GM21528 (cell line): ENCODE results near the gene PCDH19.
"Not testable (repeated sequence)": the region's sequence is repeated elsewhere in the genome, so short reads cannot be mapped to it uniquely, and the experiment has no call there.

ENCODE experiments used
- ATAC-seq: cut with Tn5 transposase; IDR thresholded peaks from one replicate; pipeline ENCODE4 v1.9.1; 2021; ENCODE audit warnings: mild to moderate bottlenecking, moderate library complexity; ENCODE audit not compliant: unreplicated experiment, low FRiP score

The PCDH19 gene, protein sequence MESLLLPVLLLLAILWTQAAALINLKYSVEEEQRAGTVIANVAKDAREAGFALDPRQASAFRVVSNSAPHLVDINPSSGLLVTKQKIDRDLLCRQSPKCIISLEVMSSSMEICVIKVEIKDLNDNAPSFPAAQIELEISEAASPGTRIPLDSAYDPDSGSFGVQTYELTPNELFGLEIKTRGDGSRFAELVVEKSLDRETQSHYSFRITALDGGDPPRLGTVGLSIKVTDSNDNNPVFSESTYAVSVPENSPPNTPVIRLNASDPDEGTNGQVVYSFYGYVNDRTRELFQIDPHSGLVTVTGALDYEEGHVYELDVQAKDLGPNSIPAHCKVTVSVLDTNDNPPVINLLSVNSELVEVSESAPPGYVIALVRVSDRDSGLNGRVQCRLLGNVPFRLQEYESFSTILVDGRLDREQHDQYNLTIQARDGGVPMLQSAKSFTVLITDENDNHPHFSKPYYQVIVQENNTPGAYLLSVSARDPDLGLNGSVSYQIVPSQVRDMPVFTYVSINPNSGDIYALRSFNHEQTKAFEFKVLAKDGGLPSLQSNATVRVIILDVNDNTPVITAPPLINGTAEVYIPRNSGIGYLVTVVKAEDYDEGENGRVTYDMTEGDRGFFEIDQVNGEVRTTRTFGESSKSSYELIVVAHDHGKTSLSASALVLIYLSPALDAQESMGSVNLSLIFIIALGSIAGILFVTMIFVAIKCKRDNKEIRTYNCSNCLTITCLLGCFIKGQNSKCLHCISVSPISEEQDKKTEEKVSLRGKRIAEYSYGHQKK (N-terminal part only)

DNA sequence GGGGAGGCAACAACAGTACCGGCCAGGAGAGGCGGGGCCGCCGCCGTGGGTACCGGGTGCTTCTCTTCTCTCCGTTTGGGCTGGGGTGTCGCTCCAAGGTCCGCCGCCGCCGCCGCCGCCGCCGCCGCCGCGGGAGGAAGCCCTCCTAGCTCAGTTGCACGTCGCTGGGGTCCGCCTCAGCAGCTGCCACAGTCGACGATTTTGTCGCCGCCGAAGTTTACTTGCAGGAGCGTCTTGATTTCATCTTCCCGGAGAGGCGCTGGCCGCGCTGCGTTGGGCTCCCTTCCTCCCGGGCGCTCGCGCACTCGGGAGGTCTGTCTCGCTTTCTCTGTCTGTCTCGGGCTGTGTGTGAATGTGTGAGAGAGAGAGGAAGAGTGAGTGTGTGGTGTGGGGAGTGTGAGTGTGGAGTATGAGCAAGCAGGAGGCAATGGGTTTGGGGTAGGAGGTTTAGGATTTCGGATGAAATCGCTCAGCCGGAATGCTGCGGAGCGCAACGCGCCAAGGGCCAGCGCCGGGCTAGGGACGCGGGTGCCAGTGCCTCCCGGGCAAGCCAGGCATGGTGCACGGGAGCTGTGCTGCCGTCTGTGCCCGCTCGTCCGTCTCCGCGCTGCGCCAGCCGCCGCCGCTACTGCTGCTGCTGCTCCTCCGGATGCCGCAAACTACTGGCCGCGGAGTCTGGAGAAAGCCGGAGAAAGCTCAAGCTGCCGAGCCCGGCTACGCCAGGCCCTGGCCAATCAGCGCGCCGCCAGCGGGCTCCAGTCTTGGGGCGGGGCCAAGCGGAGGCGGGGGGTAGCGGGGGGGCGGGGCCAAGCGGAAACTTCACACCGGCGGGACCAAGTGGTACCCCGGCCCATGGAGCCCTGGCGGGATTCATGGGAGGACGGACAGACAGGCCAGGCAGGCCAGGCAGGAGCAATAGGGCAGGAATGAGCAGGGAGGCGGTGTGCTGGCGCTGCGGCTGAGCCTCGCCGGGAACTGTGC, at the start of gene PCDH19:
Gene PCDH19, minus strand, starts transcription at position 664 of the 981 bp plus-strand sequence. CDS start 1,676 bp downstream, outside the sequence.
- no peak for ATAC-seq

DNA sequence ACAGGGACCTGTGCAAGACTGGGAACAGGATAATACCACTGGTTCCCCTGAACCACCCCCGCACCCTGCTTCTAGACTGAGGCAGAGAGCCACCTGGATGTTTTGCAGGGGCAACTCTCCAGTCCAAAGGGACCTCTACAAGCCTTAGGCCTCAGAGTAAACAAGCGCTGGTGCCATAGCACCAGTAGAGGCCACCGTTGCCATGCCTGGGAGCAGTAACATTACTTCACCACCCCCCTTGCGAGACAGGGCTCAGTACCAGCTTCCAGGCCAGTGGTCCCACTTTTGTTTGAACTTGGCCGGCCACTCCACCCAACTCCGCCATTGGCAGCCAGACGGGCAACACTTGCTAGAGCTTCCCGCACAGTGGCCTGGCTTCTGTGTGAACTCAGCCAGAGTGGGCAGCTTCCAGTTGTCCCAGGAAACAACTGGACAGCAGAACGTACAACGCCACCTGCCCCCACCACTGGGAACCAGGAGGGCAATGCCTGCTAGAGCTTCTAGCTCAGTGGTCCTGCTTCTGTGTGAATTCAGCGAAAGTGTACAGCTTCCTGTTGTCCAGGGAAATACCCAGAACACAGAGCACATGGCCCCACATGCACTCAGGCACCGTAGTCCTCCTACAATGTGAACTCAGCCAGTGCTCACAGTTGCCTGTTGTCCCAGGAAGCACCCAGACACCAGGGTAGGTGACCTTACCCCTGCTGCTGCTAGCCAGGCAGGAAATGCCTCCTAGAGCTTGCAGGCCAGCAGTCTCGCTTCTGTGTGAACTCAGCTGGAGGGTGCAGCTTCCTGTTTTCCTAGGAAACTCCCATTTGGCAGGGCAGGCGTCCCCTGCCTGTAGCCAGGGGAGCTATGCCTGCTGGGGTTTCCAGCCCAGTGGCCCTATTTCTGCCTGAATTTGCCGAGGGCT, 39.9 kb upstream of the PCDH19 start:
- ATAC-seq = no peak

DNA sequence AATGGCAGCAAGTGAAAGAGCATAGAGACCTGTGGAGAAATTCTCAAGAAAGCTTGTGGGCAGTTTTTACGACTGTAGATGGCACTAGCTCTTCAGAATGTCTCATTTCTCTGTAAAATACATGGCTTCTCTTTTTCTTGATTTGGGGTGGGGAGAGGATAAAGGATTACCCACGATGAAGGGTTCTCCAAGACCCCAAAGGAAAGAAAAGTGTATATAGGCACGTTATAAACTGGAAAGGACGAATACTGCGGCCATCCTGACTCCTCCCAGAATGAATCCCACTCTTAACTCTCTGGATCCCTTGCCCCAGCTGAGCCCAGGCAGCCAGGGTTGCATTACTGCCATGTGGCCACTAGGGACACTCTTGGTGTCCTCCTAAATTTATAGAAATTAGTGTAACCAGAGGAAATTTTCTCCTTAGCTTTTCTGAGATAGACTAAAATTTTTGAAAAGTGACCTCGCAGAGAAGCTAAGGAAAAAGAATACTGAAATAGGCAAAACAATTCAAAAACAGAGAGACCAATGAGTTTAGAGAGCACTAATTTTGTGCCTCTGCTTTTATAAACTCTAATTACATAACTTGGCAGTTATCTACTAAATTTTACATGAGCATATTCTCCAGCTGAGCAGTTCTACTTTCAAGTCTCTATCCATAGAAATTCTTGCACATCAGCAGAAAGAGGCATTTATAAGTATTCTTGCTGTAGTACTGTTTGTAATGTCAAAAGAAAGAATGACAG, 37.8 kb upstream of the PCDH19 start:
- no peak for ATAC-seq

DNA sequence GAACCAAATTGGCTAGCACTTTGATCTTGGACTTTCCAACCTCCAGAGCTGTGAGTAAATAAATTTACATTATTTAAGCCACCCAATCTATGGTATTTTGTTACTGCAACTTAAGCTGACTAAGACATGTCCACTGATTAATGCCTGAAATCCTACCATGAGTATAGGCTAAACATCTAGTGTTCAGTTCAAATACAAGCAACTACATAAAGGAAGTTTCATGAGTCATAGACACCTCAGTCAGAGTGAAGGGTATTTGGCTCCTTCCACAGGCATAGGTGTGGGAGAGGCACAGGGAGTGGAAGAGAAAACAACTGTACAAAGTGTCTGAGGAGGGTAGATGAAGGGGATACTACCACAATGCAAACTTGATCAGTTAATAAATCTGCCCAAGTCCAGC, 35.5 kb upstream of the PCDH19 start:
- ATAC-seq = no peak

DNA sequence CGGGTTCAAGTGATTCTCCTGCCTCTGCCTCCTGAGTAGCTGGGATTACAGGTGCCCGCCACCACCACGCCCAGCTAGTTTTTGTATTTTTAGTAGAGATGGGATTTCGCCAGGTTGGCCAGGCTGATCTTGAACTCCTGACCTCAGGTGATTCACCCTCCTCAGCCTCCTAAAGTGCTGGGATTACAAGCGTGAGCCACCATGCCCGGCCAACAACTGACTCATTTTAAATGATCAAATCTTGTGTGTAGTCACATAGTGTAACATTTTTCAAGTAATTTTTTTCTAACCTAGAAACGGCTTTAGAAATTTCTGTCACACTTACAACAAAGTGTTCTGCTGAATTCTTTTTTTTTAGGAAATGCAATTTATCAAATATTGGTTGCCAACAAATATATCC, 31.2 kb upstream of the PCDH19 start:
- ATAC-seq = not testable (repeated sequence)

DNA sequence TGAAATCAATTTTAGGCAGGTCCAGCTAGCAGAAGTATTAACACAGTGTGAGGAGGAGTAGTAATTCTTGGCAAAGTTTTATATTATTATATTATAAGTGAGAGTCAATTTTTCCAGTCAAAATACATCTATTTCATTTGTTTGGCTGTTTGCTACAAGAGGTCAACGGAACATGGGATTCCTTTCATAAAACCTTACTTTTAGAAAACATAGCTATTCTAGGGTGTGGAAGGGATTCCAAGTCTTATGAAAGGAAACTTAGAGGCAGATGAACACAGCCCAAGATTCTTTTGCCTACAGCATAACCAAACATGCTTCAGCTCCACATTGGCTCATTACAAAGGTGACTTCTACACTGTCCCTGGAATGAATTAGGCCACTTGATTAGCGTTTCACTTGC, 29.9 kb upstream of the PCDH19 start:
- no peak for ATAC-seq

DNA sequence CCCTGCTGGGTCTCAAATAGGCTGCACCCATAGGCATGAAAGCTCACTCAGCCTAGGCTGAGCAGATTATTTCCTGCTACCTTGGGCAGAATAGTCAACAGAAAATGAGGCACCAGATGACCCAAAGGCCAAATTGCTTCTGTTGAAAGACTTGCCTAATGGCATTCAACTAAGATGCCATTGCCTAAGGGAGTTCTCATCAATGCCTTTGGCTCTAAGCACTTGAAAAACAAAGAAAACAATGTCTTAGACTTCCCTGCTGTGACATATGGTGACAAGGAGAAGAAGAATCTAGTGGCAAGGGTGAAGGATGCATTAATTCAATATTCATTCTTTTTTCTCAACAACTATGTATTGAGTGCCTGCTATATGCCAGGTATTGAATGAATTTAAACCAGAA, 25.7 kb upstream of the PCDH19 start:
- ATAC-seq = no peak

DNA sequence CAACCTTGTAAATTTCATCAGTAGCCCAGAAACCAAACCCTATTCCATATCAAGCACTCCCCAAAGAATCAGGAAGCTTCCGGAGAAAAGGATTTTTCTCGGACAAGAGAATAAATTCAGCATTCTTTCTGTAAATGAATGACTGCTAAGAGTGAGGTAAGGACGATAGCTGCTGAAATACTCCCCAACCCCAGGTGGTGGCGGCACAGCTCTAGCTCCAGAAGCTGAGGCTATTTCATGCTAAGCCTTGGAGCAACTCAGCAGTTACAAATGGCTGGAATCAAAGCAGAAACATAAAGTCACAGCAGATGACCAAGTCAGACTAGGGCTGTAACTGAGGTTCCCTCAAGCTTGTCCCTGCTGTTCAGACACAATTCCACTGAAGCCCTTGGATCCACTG, 13.9 kb upstream of the PCDH19 start:
- ATAC-seq = no peak

DNA sequence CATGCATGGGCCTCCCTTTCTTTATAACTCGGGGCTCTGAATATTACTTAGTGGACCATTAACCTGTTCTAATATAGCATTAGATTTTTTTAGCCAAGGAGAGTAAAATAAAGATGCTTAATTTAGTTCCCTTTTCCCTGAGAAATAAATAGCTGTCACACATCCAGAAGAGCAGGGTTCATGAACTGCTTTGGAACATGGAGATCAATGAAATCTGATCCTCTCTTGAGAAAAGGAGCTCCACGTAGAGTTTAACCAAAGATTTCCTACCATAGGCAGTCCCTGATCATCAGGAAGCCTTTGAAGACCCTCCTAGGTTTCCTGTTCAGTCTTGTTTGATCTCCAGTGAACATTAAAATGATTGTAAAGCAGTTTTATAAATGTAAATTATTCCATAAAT, 8.5 kb upstream of the PCDH19 start:
- ATAC-seq = no peak

DNA sequence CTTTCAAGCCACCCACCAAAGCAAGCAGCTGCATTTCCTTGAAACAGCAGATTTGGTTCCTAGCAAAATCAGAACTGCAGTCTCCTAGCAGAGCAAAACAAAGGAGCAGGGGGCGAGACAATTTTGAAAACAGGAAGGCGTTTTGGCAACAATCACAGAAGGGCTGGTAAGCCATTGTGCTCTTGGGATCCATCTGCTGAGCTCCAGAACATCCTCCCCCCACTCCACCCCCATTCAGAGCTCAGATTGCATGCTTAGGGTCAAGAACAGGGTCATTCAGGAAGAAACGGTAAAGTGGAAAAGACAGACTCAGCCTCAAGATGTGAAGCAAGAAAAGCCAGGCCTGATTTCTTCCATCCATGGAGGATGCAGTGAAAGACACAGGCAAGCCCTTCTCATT, 7.6 kb upstream of the PCDH19 start:
- no peak for ATAC-seq

DNA sequence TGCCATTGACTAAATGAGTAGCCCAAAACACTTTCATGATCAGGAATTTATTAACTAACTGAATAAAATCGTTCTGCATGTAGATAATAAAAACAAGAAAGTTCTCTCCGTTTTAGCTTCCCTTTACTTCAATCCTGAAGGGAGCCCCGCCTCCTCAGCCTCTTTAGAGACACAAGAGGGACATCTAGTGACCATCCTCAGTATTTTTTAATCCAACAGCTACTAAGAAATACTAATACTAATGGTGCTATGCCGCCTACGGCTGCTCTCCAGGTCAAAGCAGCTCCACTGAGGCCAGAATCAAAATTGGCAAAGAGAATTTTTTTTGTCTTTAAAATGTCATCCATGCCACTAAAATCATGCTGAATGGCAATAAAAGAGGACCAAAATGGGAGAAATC, 3.2 kb upstream of the PCDH19 start:
- ATAC-seq = peak; percentile 63

DNA sequence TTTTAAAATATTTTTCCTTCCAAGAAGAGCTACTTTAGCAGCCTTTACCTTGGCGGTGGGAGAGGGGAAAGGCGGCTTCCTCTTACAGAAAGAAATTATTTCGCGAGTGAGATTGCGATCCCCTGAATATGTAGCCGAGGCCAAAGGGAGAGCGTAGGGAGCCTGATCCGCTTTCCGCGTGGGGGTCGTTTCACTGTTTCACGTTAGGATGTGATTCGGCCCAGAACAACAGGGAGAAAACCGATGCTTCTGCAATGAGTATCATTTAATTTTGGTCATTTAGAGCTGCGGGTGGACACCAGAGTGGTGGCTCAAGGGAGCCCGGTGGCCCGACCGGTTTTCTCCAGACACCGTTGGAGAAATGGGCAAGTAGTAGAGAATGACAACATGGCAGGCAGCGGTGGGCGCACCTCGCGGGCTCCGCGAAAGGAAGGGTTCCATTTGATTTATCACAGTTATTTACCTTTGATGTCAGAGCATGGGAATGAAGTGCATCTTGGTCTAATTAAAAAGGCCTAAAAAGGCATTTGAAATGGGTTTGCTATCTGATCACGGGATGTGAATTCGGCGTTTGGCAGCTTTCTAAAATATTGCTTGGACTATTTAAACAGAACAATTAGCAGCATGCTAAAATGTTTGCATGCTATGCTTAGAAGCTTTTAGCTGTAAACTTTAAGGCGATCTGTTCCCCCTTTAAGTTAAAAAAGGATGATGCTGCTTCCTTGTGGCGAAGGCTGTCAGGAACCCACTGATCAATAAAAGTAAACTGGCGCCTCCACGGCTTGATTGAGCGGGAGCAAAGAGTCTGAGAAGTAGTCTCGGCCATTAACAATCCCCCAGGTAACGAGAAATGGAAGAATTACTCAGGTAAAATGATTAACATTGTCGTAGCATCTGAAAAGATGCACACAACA, 2.0 kb upstream of the PCDH19 start:
- ATAC-seq = no peak

DNA sequence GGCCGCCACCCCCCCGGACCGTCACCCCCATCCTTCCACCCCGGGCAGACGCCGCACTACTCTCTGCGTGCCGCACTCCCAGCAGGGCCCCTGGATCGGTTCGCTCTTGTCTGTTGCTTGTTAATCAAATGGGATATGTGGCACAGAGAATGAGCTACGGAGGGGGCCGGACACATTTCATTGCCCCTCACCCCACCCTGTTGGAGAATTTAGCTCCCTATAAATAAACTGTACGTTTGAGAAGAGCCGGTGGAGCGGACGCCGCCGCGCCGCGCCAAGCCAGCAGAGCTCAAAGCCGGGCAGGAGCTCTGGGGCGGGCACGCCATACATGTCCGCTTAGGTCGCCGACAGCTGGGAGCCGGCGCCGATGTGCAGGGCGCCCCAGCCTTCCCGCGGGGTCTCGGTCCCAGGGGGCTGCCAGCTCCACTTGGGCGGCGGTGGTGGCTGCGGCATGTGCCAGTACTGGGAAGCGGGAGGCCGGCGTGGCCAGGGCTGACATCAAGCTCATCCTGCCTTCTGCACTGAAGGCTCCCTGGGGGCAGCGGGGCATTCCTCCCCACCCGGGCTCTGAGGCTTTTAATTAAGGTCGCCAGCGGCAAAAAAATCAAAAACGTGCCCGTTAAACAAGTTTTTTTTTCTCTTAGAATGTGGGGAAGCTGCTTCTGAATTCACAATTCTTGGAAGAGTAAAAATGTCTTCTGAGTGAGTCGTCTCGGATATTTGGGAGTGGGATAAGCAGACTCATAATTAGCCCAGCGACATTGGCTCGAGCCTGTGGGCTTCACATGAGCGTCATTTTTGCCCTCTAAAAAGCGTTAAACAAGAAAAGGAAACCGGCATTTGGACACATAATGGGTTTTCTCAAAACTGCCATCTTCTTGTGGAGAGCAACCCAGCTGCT, 1.1 kb upstream of the PCDH19 start:
- no peak for ATAC-seq

DNA sequence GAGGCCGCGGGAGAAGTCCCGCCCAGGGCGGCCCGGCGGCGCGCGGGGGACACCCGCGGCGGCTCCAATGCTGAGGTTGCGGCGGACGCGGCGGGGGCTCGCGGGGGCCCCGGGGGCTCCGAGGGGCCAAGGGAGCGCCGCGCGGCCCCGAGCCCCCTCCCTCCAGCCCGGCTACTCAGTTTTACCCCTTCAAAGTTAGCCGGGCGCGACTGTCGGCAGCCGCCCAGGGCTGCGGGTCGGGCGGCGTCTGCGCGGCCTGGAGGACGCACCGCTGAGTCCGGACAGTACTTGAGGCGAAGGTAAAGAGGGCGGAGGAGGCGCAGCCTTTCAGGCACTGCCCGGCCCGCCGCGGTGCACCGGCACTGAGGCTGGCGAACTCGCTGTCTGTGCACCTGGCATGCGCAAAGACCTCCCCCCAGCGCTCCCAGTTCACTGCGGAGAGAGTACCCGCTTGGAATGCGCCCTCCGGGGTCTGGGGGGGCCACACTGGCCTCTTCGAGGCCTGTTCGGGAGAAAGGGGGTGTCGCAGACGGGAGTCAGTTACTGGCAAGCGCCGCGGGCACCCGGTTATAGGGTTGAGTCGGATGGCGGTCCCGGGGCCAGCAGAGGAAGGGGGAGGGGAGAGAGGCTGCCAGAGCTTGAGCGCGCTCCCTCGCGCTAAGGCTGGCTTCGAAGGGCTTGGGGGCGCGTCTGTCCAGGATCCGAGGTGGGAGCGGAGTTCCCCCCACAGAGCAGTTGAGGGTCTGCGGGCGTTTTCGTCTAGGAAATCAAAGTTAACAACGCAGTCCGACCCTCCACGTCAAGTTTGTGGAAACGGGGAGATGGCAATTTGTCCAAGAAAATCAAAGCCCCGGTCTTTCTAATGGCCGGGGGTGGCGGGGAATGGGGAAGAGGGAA, 1.1 kb downstream of the PCDH19 start:
- ATAC-seq = no peak

DNA sequence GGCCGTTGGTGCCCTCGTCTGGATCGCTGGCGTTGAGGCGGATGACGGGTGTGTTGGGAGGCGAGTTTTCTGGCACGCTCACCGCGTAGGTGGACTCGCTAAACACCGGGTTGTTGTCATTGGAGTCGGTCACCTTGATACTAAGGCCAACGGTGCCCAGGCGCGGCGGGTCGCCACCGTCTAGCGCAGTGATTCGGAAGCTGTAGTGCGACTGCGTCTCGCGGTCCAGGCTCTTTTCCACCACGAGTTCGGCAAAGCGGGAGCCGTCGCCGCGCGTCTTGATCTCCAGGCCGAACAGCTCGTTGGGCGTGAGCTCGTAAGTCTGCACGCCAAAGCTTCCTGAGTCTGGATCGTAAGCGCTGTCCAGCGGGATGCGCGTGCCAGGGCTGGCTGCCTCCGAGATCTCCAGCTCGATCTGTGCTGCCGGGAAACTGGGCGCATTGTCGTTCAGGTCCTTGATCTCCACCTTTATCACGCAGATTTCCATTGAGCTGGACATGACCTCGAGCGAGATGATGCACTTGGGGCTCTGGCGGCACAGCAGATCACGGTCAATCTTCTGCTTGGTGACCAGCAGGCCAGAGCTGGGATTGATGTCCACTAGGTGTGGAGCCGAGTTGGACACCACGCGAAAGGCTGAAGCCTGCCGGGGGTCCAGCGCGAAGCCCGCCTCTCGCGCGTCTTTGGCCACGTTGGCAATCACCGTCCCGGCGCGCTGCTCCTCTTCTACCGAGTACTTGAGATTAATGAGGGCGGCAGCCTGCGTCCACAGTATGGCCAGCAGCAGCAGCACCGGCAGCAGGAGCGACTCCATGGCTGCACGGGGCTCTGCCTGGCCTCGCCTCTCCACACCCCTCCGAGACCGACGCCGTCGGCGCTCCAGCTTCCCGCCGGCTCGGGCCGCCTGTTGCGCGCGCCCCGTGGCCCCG, 2.0 kb downstream of the PCDH19 start:
- ATAC-seq = no peak
